HG03095 (cell line): Measurements from ENCODE around the gene PRKCE.

Source experiments
- ATAC-seq: cut with Tn5 transposase; IDR thresholded peaks from one replicate; pipeline ENCODE4 v1.9.1; 2021; ENCODE audit warnings: moderate library complexity; ENCODE audit not compliant: unreplicated experiment

The PRKCE gene

GRCh38 chr2:46003903-46004473 is 352.5 kb downstream of the PRKCE start:
- ATAC-seq = no peak

DNA sequence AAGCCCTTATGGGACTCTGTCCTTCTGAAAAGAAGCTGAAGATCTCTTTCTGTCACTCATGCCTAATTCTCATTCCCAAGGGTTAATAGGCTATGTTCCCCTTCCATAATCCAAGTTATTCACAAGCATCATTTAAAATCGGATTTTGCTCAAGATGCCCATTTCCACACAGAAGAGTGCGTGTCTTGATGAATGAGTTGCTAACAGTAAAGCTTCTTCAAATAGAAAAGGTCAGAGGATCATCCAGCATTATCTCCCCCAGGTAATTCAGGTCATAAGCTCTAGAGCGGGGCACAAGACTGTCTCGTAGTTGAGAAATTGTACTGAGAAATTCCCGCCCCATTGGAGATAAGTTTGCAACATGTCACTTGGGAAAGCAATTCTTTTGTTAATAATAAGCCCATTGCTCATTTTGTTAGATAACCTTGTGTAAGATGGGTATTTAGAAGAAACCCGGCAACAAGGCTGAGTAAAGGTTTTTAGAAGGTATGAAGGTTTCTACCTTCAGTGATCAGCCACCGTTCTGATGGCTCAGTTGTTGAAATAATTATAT is 355.1 kb downstream of the PRKCE start:
- ATAC-seq = no peak

- ATAC-seq = no peak
Measured at GRCh38 chr2:46007412-46007811, 355.9 kb downstream of the PRKCE start.

- ATAC-seq = no peak
Measured at GRCh38 chr2:46008091-46008870, 356.8 kb downstream of the PRKCE start.

DNA sequence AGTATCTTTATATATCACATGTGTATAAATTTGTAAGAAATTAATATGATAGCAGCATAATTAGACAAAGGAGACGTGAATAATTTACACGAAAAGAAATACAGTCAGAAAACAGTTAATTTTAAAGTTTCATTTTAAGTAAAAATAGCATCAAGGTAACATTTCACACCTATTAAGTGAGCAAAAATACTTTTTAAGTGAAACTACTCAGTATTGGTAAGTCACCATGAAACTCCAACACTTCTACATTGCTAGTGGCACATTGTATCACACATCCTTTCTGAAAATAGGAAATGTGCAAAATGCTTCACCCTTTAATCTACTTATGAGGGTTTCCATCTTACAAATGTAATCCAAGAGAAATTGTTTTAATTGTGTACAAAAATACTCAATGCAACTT is 357.8 kb downstream of the PRKCE start:
- ATAC-seq = no peak

- no peak for ATAC-seq
Measured at GRCh38 chr2:46009772-46010171, 358.3 kb downstream of the PRKCE start.

GRCh38 chr2:46010223-46010924 is 358.9 kb downstream of the PRKCE start:
- no peak for ATAC-seq

DNA sequence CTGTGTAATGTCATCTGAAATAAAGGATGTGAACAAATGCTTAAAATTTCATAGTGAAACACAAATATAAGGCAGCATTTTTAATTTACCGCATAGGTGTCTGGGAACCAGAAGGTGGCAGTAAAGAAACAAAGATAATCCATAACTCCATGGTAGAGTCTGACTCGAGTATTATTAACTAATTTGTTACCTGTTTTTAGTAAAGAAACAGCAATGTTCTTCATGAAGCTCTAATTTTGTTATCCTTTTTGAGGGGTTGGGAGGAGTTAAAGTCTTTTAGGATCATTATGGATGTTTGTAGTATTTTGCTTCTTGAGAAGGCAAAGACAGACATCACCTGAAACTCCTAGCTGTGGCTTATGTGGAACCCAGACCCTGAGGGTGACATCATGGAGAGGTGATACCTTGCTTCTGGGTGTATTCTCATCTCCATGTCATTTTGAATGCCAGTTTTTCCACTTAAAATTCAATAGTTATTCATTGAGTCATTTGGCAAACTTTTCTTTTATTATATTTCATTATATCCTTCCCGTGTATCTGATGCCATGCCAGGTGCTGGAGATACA is 359.5 kb downstream of the PRKCE start:
- ATAC-seq = no peak

- no peak for ATAC-seq
Measured at GRCh38 chr2:46012618-46013240, 361.3 kb downstream of the PRKCE start.

DNA sequence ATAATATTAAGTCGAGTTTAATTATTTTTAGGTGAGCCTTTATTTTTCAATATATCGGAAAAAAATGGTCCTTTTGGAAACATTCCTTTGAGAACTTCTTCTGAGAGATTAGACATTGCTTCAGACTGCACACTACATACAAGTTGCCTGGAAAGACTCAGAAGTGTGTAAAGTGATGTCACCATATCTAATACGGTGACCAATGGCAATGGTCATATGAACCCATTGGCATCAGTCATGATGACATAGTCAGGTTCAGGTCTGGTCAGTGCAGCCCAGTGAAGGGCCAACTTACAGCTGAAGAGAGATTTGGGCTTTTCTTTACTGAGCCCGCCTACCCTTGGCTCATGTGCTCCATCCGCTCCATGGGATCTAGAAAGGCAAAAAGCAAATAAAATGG is 362.3 kb downstream of the PRKCE start:
- ATAC-seq = no peak

GRCh38 chr2:46014911-46015654 is 363.6 kb downstream of the PRKCE start:
- ATAC-seq = no peak

- ATAC-seq = no peak
Measured at GRCh38 chr2:46015671-46016070, 364.2 kb downstream of the PRKCE start.

GRCh38 chr2:46016091-46016490 is 364.6 kb downstream of the PRKCE start:
- no peak for ATAC-seq

- ATAC-seq = no peak
Measured at GRCh38 chr2:46018773-46019591, 367.5 kb downstream of the PRKCE start.

- ATAC-seq = no peak
Measured at GRCh38 chr2:46020416-46020815, 368.9 kb downstream of the PRKCE start.

DNA sequence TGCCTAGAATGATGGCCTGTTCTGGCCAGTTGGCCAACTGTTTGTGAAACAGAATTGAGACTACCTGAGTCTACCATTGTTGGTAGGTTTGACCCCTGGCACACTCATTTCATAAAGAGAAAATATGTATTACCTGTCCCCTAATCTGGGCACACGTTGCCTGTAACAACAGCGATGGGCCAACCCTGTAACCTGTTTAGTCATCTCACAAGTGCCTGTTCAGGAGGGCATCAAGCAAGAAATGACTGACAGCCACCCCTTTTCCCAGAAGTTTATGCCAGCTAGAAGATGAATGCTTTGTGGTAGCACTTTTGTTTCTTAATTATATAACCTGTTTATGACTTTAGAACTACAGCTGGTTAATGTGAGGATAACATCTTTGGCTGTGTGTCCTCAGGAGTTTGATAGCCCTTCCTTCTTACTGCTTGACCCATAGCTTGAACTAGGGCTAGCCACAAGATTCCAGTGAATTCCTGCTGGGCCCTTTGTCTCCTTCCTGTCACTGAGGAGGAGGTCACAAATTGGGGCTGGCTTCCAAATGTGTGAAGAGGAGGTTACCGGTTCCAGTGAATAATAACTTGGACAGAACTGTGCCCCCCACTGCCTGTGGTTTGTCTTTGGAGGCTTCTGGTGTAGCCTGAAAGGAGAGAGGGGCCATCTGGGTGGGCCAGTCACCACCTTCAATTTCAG is 371.8 kb downstream of the PRKCE start:
- ATAC-seq = no peak

DNA sequence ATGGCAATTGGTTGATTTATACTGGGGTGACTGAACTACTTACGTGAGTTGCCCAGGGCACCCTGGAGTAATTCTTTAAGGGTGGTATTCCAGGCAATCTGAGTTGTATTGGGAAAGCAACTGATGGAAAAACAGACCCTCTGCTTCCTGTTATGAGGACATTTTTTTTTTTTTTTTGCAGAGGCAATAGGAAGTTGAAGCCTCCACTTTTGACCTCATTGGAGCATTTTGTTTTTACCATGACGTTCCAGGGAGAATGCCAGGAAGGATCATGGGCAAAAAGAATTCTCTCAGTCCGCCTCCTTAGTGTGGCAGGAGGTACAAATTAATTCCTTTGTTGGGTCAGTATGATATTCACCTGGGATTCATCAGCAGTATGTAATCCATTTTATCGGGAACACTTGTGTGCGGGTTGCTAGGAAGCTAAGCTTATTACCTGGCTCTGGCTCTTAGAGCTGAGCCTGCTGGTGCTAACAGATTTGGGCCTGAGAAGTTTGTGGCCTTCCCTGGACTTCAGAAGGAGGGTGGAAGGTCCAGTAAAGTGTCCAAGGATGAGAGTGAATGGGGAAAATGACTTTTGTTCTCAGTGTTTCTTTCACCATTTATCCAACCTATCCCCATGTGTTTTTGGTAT is 372.8 kb downstream of the PRKCE start:
- no peak for ATAC-seq

GRCh38 chr2:46025081-46025480 is 373.6 kb downstream of the PRKCE start:
- ATAC-seq = no peak
